ENCODE data around the gene ARHGEF17.

ARHGEF17 gene

GRCh38 chr11:73380897-73381410 lies 72.9 kb downstream of the ARHGEF17 start:
- no peak for DNase-seq (ENCODE audit: low spot score)

- DNase-seq (ENCODE audit: low spot score), result no peak
Measured at GRCh38 chr11:73381589-73381988, 73.5 kb downstream of the ARHGEF17 start.

GRCh38 chr11:73382183-73382582 lies 74.1 kb downstream of the ARHGEF17 start:
- DNase-seq (ENCODE audit: low spot score), result no peak

GRCh38 chr11:73382747-73383146 lies 74.7 kb downstream of the ARHGEF17 start:
- DNase-seq (ENCODE audit: low spot score), result no peak

GRCh38 chr11:73383249-73384124 lies 75.4 kb downstream of the ARHGEF17 start:
- no peak for DNase-seq (ENCODE audit: low spot score)

GRCh38 chr11:73384125-73384441 lies 76.0 kb downstream of the ARHGEF17 start:
- DNase-seq (ENCODE audit: low spot score), result no peak

- no peak for DNase-seq (ENCODE audit: low spot score)
Measured at GRCh38 chr11:73384531-73384871, 76.4 kb downstream of the ARHGEF17 start.

GRCh38 chr11:73384872-73385689 lies 77.0 kb downstream of the ARHGEF17 start:
- peak; percentile 28 for DNase-seq (ENCODE audit: low spot score)

- no peak for DNase-seq (ENCODE audit: low spot score)
Measured at GRCh38 chr11:73386016-73386415, 77.9 kb downstream of the ARHGEF17 start.

GRCh38 chr11:73386546-73386945 lies 78.5 kb downstream of the ARHGEF17 start:
- no peak for DNase-seq (ENCODE audit: low spot score)

GRCh38 chr11:73387594-73388264 lies 79.7 kb downstream of the ARHGEF17 start:
- DNase-seq (ENCODE audit: low spot score), result no peak

GRCh38 chr11:73388265-73389133 lies 80.4 kb downstream of the ARHGEF17 start:
- no peak for DNase-seq (ENCODE audit: low spot score)

- no peak for DNase-seq (ENCODE audit: low spot score)
Measured at GRCh38 chr11:73389134-73389525, 81.1 kb downstream of the ARHGEF17 start.

GRCh38 chr11:73389916-73390315 lies 81.8 kb downstream of the ARHGEF17 start:
- no peak for DNase-seq (ENCODE audit: low spot score)

GRCh38 chr11:73390601-73391565 lies 82.8 kb downstream of the ARHGEF17 start:
- DNase-seq (ENCODE audit: low spot score), result no peak

GRCh38 chr11:73391665-73392064 lies 83.6 kb downstream of the ARHGEF17 start:
- no peak for DNase-seq (ENCODE audit: low spot score)

- no peak for DNase-seq (ENCODE audit: low spot score)
Measured at GRCh38 chr11:73392108-73393010, 84.3 kb downstream of the ARHGEF17 start.

- DNase-seq (ENCODE audit: low spot score), result no peak
Measured at GRCh38 chr11:73393011-73393380, 84.9 kb downstream of the ARHGEF17 start.

All from activated CD4-positive, alpha-beta T cell treated with anti-CD3 and anti-CD28 coated beads, Interleukin-2, Interleukin-4, amounts not matched to agents 100 ng/mL and 50 ng/mL, durations not matched to agents 16 hours and 8 hours (primary cell).